Skeletal muscle cell (primary cell): ENCODE measurements around the gene DIAPH2.

Experiments
- DNase-seq: peaks from one replicate; pipeline ENCODE4 v3.0.0-alpha.2; 2010; ENCODE audit warnings: low read depth
- H3K4me3 ChIP-seq: 2 replicates; pipeline ENCODE4 v1.5.1; 2011; ENCODE audit warnings: low read depth, mild to moderate bottlenecking, control low read depth, low read length, moderate library complexity

Gene DIAPH2

GRCh38 chrX:97564496-97564895 is 879.9 kb downstream of the DIAPH2 start:
- DNase-seq: no peak
- H3K4me3 ChIP-seq: no peak overlapping the region

GRCh38 chrX:97587171-97587570 is 902.5 kb downstream of the DIAPH2 start:
- no peak for DNase-seq

GRCh38 chrX:97594646-97595224 is 910.1 kb downstream of the DIAPH2 start:
- no peak for DNase-seq
- H3K4me3 ChIP-seq: no peak overlapping the region

More at GRCh38 chrX:97587171-97587570, 902.5 kb downstream of the DIAPH2 start:
- H3K4me3 ChIP-seq: no peak overlapping the region

- DNase-seq: no peak
- no peak overlapping the region for H3K4me3 ChIP-seq
Measured at GRCh38 chrX:97597954-97598353, 913.3 kb downstream of the DIAPH2 start.

- no peak overlapping the region for H3K4me3 ChIP-seq
- DNase-seq: no peak
Measured at GRCh38 chrX:97602465-97603258, 918.0 kb downstream of the DIAPH2 start.

- no peak for DNase-seq
- H3K4me3 ChIP-seq: no peak overlapping the region
Measured at GRCh38 chrX:97605271-97605670, 920.6 kb downstream of the DIAPH2 start.

GRCh38 chrX:97609357-97609756 is 924.7 kb downstream of the DIAPH2 start:
- DNase-seq: no peak
- no peak overlapping the region for H3K4me3 ChIP-seq

- H3K4me3 ChIP-seq: no peak overlapping the region
- no peak for DNase-seq
Measured at GRCh38 chrX:97609938-97610337, 925.3 kb downstream of the DIAPH2 start.

GRCh38 chrX:97616883-97617530 is 932.4 kb downstream of the DIAPH2 start:
- DNase-seq: peak; percentile 34
- H3K4me3 ChIP-seq: no peak overlapping the region

- H3K4me3 ChIP-seq: no peak overlapping the region
- no peak for DNase-seq
Measured at GRCh38 chrX:97619499-97619898, 934.9 kb downstream of the DIAPH2 start.

GRCh38 chrX:97622111-97622510 is 937.5 kb downstream of the DIAPH2 start:
- no peak for DNase-seq
- H3K4me3 ChIP-seq: no peak overlapping the region

GRCh38 chrX:97628326-97628725 is 943.7 kb downstream of the DIAPH2 start:
- H3K4me3 ChIP-seq: no peak overlapping the region
- no peak for DNase-seq

- H3K4me3 ChIP-seq: no peak overlapping the region
- DNase-seq: no peak
Measured at GRCh38 chrX:97628807-97629596, 944.4 kb downstream of the DIAPH2 start.

- H3K4me3 ChIP-seq: no peak overlapping the region
- DNase-seq: no peak
Measured at GRCh38 chrX:97629597-97629985, 944.9 kb downstream of the DIAPH2 start.

GRCh38 chrX:97633798-97634197 is 949.2 kb downstream of the DIAPH2 start:
- no peak overlapping the region for H3K4me3 ChIP-seq
- no peak for DNase-seq

- DNase-seq: no peak
- H3K4me3 ChIP-seq: no peak overlapping the region
Measured at GRCh38 chrX:97636473-97637140, 952.0 kb downstream of the DIAPH2 start.

GRCh38 chrX:97637289-97637688 is 952.6 kb downstream of the DIAPH2 start:
- no peak for DNase-seq
- no peak overlapping the region for H3K4me3 ChIP-seq

GRCh38 chrX:97638621-97639020 is 954.0 kb downstream of the DIAPH2 start:
- DNase-seq: no peak
- H3K4me3 ChIP-seq: no peak overlapping the region

GRCh38 chrX:97639526-97639925 is 954.9 kb downstream of the DIAPH2 start:
- no peak overlapping the region for H3K4me3 ChIP-seq
- no peak for DNase-seq
